ENCODE data around the gene SYCP2. TPM values are rescaled to one million over a fixed set of nuclear protein-coding genes. Genes with fewer than 3 reads are reported as not detected.

The SYCP2 gene
- total RNA-seq, 1 experiment from 2014 or later: 0.88 TPM

- no peak for DNase-seq (ENCODE audit: low spot score)
- POLR2A ChIA-PET (ENCODE audit: low non-redundant PET): no interaction called here
Observed at GRCh38 chr20:59831024-59831915, 102.2 kb downstream of the SYCP2 start.

GRCh38 chr20:59830665-59831023, 102.8 kb downstream of the SYCP2 start:
- CTCF ChIA-PET: no interaction called here
- no peaks in the 10 kb centered on the region for H3K36me3 ChIP-seq (ENCODE audit: insufficient read depth, low read length, poor library complexity, severe bottlenecking)
- POLR2A ChIA-PET (ENCODE audit: low non-redundant PET): no interaction called here
- no TSS peak for BruUV-seq (replicated peaks)
- H3K27me3 ChIP-seq (replicated peaks; ENCODE audit: insufficient read depth, low read depth, low read length, poor library complexity): no peaks in the 10 kb centered on the region
- no peaks in the 10 kb centered on the region for H3K9me3 ChIP-seq (ENCODE audit: low read depth, low read length, poor library complexity, severe bottlenecking)
- no peak overlapping the region for H3K27ac ChIP-seq (ENCODE audit: low read depth, low read length, poor library complexity, severe bottlenecking)
- intact Hi-C loops (cut with micrococcal nuclease; ENCODE audit: unreplicated experiment): no loop called here
- H3K4me3 ChIP-seq (ENCODE audit: low read depth, low read length, poor library complexity, severe bottlenecking): no peak overlapping the region
- TF ChIP-seq EZH2 (IDR thresholded peaks at IDR 0.05; ENCODE audit: borderline replicate concordance, low read depth, low read length, poor library complexity, severe bottlenecking): no peak
- no peak for TF ChIP-seq CTCF (conservative IDR thresholded peaks at IDR 0.05; ENCODE audit: low read depth, low read length)
- H3K4me1 ChIP-seq (ENCODE audit: insufficient read depth, low read length, poor library complexity, severe bottlenecking): no peaks in the 10 kb centered on the region
- no peak for DNase-seq (ENCODE audit: low spot score)

More at GRCh38 chr20:59831024-59831915, 102.2 kb downstream of the SYCP2 start:
- intact Hi-C loops (cut with micrococcal nuclease; ENCODE audit: unreplicated experiment): no loop called here
- TF ChIP-seq CTCF (conservative IDR thresholded peaks at IDR 0.05; ENCODE audit: low read depth, low read length) (no peak), EZH2 (IDR thresholded peaks at IDR 0.05; ENCODE audit: borderline replicate concordance, low read depth, low read length, poor library complexity, severe bottlenecking) (no peak)
- Histone ChIP-seq H3K4me1 (ENCODE audit: insufficient read depth, low read length, poor library complexity, severe bottlenecking) (peaks cover under 1% of the 10 kb centered on the region), H3K9me3 (ENCODE audit: low read depth, low read length, poor library complexity, severe bottlenecking) (no peaks in the 10 kb centered on the region), H3K27ac (ENCODE audit: low read depth, low read length, poor library complexity, severe bottlenecking) (no peak overlapping the region), H3K4me3 (ENCODE audit: low read depth, low read length, poor library complexity, severe bottlenecking) (no peak overlapping the region), H3K36me3 (ENCODE audit: insufficient read depth, low read length, poor library complexity, severe bottlenecking) (no peaks in the 10 kb centered on the region), H3K27me3 (replicated peaks; ENCODE audit: insufficient read depth, low read depth, low read length, poor library complexity) (peaks cover under 1% of the 10 kb centered on the region)
- CTCF ChIA-PET: no interaction called here
- no TSS peak for BruUV-seq (replicated peaks)

GRCh38 chr20:59829786-59830664, 103.4 kb downstream of the SYCP2 start:
- H3K27me3 ChIP-seq (replicated peaks; ENCODE audit: insufficient read depth, low read depth, low read length, poor library complexity): no peaks in the 10 kb centered on the region
- no peaks in the 10 kb centered on the region for H3K9me3 ChIP-seq (ENCODE audit: low read depth, low read length, poor library complexity, severe bottlenecking)
- intact Hi-C loops (cut with micrococcal nuclease; ENCODE audit: unreplicated experiment): no loop called here
- no peak overlapping the region for H3K27ac ChIP-seq (ENCODE audit: low read depth, low read length, poor library complexity, severe bottlenecking)
- TF ChIP-seq EZH2 (IDR thresholded peaks at IDR 0.05; ENCODE audit: borderline replicate concordance, low read depth, low read length, poor library complexity, severe bottlenecking) (no peak), CTCF (conservative IDR thresholded peaks at IDR 0.05; ENCODE audit: low read depth, low read length) (no peak)
- no peaks in the 10 kb centered on the region for H3K4me1 ChIP-seq (ENCODE audit: insufficient read depth, low read length, poor library complexity, severe bottlenecking)
- H3K36me3 ChIP-seq (ENCODE audit: insufficient read depth, low read length, poor library complexity, severe bottlenecking): no peaks in the 10 kb centered on the region
- no peak for DNase-seq (ENCODE audit: low spot score)
- ChIA-PET POLR2A (ENCODE audit: low non-redundant PET) (no interaction called here), CTCF (no interaction called here)
- no TSS peak for BruUV-seq (replicated peaks)
- H3K4me3 ChIP-seq (ENCODE audit: low read depth, low read length, poor library complexity, severe bottlenecking): no peak overlapping the region

Measured in A673 (cell line).